Small intestine (tissue), 7 donors: ENCODE results near the gene NLRC3. TPM values are rescaled to one million over a fixed set of nuclear protein-coding genes. Genes with fewer than 3 reads are reported as not detected.

ENCODE experiments used
- DNase-seq, 2 donors: peaks; one replicate each; pipeline versions ENCODE4 v3.0.0 to v3.0.0-alpha.2; 2013
- FAIRE-seq: peaks from 2 replicates; lab custom pipeline; 2012; peaks lifted over from hg19 to GRCh38; lab: Jason Lieb, UNC
- H3K27ac ChIP-seq, 3 donors: one replicate each; pipeline ENCODE4 v1.5.1; 2013; ENCODE audit warnings: low read length in 2 of 3, mild to moderate bottlenecking in 2 of 3, control low read depth in 1 of 3, inconsistent platforms in 1 of 3, low read depth in 1 of 3, moderate library complexity in 1 of 3
- H3K27me3 ChIP-seq, 3 donors: one replicate each; pipeline ENCODE4 v1.6.1; 2013; ENCODE audit warnings: low read length in 3 of 3, inconsistent platforms in 1 of 3; ENCODE audit not compliant: control insufficient read depth in 3 of 3, insufficient read depth in 3 of 3
- H3K36me3 ChIP-seq, 3 donors: one replicate each; pipeline ENCODE4 v1.6.1; 2013; ENCODE audit warnings: low read length in 3 of 3, inconsistent platforms in 1 of 3, low read depth in 1 of 3, mild to moderate bottlenecking in 1 of 3, moderate library complexity in 1 of 3; ENCODE audit not compliant: control insufficient read depth in 3 of 3, insufficient read depth in 2 of 3
- H3K4me1 ChIP-seq, 3 donors: one replicate each; pipeline ENCODE4 v1.6.1; 2013; ENCODE audit warnings: low read length in 2 of 3, inconsistent platforms in 1 of 3, low read depth in 1 of 3, mild to moderate bottlenecking in 1 of 3, moderate library complexity in 1 of 3; ENCODE audit not compliant: control insufficient read depth in 3 of 3, insufficient read depth in 2 of 3
- H3K4me3 ChIP-seq, 3 donors: one replicate each; pipeline ENCODE4 v1.5.1; 2013; ENCODE audit warnings: low read length in 3 of 3, control low read depth in 1 of 3, inconsistent platforms in 1 of 3, low read depth in 1 of 3, mild to moderate bottlenecking in 1 of 3, moderate library complexity in 1 of 3
- H3K9me3 ChIP-seq, 2 donors: one replicate each; pipeline ENCODE4 v1.6.1; 2013; ENCODE audit warnings: low read depth in 1 of 2, low read length in 1 of 2; ENCODE audit not compliant: control insufficient read depth in 2 of 2, insufficient read depth in 1 of 2
- WGBS, 3 donors: extraction: QIAGEN DNeasy Blood & Tissue Kit; methylation state at CpG; one replicate each; pipeline ENCODE4 v1.1.7; 2013; 5-methylcytosine and 5-hydroxymethylcytosine counted together
- polyA plus RNA-seq, 4 donors: library from polyadenylated mRNA; stranded (reverse) in 3 of 4; unstranded in 1 of 4; fragments of 200-250 nt in 3 of 4; fragments of 120-200 nt in 1 of 4; gene quantifications; one replicate each; pipeline versions ENCODE4 v1.2.1 to v1.2.3, GENCODE V29; 2013
- donor health status: healthy with polysubstance abuse.
- donor health status: control.
- donor health status: control.
- donor health status: Bipolar disorder and iron deficiency.
- donor health status: healthy.

The NLRC3 gene
- polyA plus RNA-seq, 4 donors, result 0.67 to 1.9 (median 0.95) TPM

- WGBS, 3 donors, result 79 to 87% (median 86%) methylated on average over 4 of the region's 4 CpGs
- H3K36me3 ChIP-seq, result peaks cover 0 to 59% (median 0%) of the 10 kb centered on the region in 3 donors
- H3K27me3 ChIP-seq, result no peaks in the 10 kb centered on the region
Measured at GRCh38 chr16:3538222-3538621, 39.0 kb downstream of the NLRC3 start.

GRCh38 chr16:3536851-3537250 lies 40.4 kb downstream of the NLRC3 start:
- WGBS, 3 donors, result 74 to 85% (median 79%) methylated on average over 4 of the region's 4 CpGs
- no peaks in the 10 kb centered on the region for H3K4me1 ChIP-seq
- no peaks in the 10 kb centered on the region for H3K27me3 ChIP-seq

More at GRCh38 chr16:3538222-3538621, 39.0 kb downstream of the NLRC3 start:
- no peak overlapping the region for H3K4me3 ChIP-seq
- no peaks in the 10 kb centered on the region for H3K4me1 ChIP-seq
- no peak overlapping the region for H3K27ac ChIP-seq
- FAIRE-seq (no peak), DNase-seq (no peak)
- no peaks in the 10 kb centered on the region for H3K9me3 ChIP-seq

GRCh38 chr16:3536271-3536731 lies 40.9 kb downstream of the NLRC3 start:
- H3K9me3 ChIP-seq, result no peaks in the 10 kb centered on the region
- no peaks in the 10 kb centered on the region for H3K27me3 ChIP-seq
- no peaks in the 10 kb centered on the region for H3K4me1 ChIP-seq
- FAIRE-seq (no peak), DNase-seq (no peak)
- H3K27ac ChIP-seq, result no peak overlapping the region
- no peak overlapping the region for H3K4me3 ChIP-seq
- H3K36me3 ChIP-seq, result peaks cover 2 to 67% (median 4%) of the 10 kb centered on the region in 3 donors
- WGBS, 3 donors, result 73 to 90% (median 86%) methylated on average over 3 of the region's 3 CpGs

More at GRCh38 chr16:3536851-3537250, 40.4 kb downstream of the NLRC3 start:
- DNase-seq (no peak), FAIRE-seq (no peak)
- no peaks in the 10 kb centered on the region for H3K9me3 ChIP-seq
- H3K27ac ChIP-seq, result no peak overlapping the region
- H3K36me3 ChIP-seq, result peaks cover 0 to 67% (median 2%) of the 10 kb centered on the region in 3 donors
- no peak overlapping the region for H3K4me3 ChIP-seq

DNA sequence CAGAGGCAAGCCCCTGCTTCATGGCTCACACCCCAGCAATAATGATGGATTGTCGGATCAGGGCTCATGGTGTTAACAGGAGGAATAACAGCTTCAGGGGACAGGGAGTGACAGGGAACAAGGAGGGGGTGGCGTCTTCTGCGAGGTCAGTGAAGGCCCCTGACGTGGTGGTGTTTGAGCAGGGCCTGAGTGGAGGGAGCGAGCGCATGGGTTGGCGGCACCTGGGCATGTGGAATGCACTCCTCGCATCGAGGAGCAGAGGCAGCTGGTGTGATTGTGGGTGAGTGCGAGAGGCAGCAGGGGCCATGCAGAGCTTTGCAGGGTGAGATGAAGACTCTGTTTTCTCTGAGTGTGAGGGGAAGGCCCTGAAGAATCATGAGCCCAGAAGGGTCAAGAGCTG lies 43.1 kb downstream of the NLRC3 start:
- Histone ChIP-seq H3K27me3 (no peaks in the 10 kb centered on the region), H3K9me3 (no peaks in the 10 kb centered on the region), H3K36me3 (peaks cover 2 to 72% (median 8%) of the 10 kb centered on the region in 3 donors), H3K4me3 (no peak overlapping the region), H3K27ac (no peak overlapping the region), H3K4me1 (no peaks in the 10 kb centered on the region)
- DNase-seq (no peak), FAIRE-seq (no peak)
- WGBS, 3 donors, result 96 to 99% (median 96%) methylated on average over 10 of the region's 10 CpGs

DNA sequence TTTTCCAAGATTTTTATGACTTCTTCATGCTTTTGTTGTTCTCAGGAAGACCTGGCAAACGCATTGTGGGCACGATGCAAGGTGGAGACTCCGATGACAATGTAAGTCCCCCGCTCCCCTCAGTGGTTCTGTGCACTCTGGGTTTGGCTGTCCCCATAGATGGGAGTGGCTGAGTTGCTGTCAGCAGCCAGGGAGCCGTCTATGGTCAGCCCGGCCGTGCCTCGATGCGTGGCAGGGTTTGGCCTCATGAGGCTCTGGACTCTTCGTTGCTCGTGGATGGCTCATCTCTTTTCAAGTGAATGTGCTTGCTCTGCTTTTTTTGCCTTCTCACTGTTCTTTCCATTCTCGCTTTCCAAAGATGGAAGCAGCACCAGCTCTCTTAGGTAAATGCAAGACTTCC lies 44.5 kb downstream of the NLRC3 start:
- peaks cover 2 to 76% (median 11%) of the 10 kb centered on the region in 3 donors for H3K36me3 ChIP-seq
- no peak for DNase-seq
- WGBS, 3 donors, result 90 to 94% (median 92%) methylated on average over 12 of the region's 12 CpGs

DNA sequence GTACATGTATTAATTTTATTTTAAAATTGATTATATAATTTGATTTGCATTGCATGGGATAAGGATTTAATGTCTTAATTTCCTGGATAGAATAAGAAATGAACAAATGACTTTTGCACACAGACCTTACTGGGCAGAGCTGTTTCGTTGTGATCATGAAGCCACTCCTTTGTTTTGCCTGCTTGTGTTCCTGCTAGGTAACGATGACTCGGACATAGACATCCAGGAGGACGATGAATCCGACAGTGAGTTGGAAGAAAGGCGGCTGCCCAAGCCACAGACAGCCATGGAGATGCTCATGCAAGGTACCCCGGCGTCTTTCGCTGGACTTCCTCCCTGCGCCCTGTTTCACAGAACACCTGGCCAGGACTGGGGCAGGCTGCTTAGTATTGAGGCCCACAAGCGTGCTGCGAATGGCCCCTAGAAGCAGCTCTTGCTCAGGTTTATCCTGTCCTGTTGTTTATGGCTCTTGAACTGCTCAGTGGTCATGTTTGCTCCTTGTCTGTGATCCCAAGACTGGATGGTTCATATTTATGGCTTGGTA lies 46.8 kb downstream of the NLRC3 start:
- 95 to 98% (median 98%) methylated on average over 12 of the region's 12 CpGs for WGBS, 3 donors
- peaks cover 4 to 82% (median 11%) of the 10 kb centered on the region in 3 donors for H3K36me3 ChIP-seq
- H3K9me3 ChIP-seq, result peaks cover 0 to 12% of the 10 kb centered on the region in 2 donors
- DNase-seq (no peak), FAIRE-seq (no peak)
- H3K27ac ChIP-seq, result no peak overlapping the region
- H3K27me3 ChIP-seq, result no peaks in the 10 kb centered on the region
- H3K4me1 ChIP-seq, result no peaks in the 10 kb centered on the region
- no peak overlapping the region for H3K4me3 ChIP-seq

More for the DNA sequence above, 44.5 kb downstream of the NLRC3 start:
- Histone ChIP-seq H3K27ac (no peak overlapping the region), H3K4me3 (no peak overlapping the region), H3K9me3 (peaks cover 0 to 6% of the 10 kb centered on the region in 2 donors), H3K27me3 (no peaks in the 10 kb centered on the region), H3K4me1 (no peaks in the 10 kb centered on the region)
- no peak for FAIRE-seq

- Histone ChIP-seq H3K4me3 (no peak overlapping the region), H3K36me3 (peaks cover 4 to 76% (median 11%) of the 10 kb centered on the region in 3 donors), H3K27me3 (no peaks in the 10 kb centered on the region), H3K4me1 (no peaks in the 10 kb centered on the region), H3K27ac (no peak overlapping the region), H3K9me3 (peaks cover 0 to 12% of the 10 kb centered on the region in 2 donors)
- DNase-seq (no peak), FAIRE-seq (no peak)
Measured at GRCh38 chr16:3529175-3529574, 48.0 kb downstream of the NLRC3 start.

DNA sequence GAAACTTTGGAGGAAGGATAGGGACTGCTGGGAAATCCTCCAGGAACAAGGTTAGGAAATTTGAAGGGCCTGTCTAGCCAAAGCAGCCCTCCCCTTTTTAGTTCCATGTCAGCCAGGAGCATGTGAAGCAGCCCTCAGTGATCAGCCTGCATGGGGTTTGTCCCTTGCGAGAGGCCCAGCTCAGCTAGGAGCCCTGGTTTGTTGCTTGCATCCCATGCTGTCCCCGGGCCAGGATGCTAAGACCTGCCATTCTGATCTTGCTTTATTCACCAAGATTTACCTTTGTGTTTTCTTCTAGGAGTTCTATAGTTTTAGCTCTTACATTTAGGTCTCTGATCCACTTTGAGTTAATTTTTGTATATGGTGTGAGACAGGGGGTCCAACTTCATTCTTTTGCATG lies 48.8 kb downstream of the NLRC3 start:
- no peaks in the 10 kb centered on the region for H3K27me3 ChIP-seq
- H3K9me3 ChIP-seq, result peaks cover 0 to 12% of the 10 kb centered on the region in 2 donors
- no peak for DNase-seq
- H3K36me3 ChIP-seq, result peaks cover 4 to 76% (median 14%) of the 10 kb centered on the region in 3 donors
- H3K4me1 ChIP-seq, result no peaks in the 10 kb centered on the region
- WGBS, 3 donors, result 91 to 98% (median 96%) methylated on average over 2 of the region's 2 CpGs
- no peak overlapping the region for H3K27ac ChIP-seq
- no peak for FAIRE-seq
- no peak overlapping the region for H3K4me3 ChIP-seq
